Hematopoietic multipotent progenitor cell treated with erythropoietin and hydrocortisone succinate and interleukin-3 and kit ligand, for 4 days (in vitro differentiated cells): ENCODE measurements around the gene CLEC11A.
"Not testable (repeated sequence)": the region's sequence is repeated elsewhere in the genome, so short reads cannot be mapped to it uniquely, and the experiment has no call there.

Experiments used
- DNase-seq: peaks from one replicate; pipeline ENCODE4 v3.0.0-alpha.2; 2015

Gene CLEC11A

DNA sequence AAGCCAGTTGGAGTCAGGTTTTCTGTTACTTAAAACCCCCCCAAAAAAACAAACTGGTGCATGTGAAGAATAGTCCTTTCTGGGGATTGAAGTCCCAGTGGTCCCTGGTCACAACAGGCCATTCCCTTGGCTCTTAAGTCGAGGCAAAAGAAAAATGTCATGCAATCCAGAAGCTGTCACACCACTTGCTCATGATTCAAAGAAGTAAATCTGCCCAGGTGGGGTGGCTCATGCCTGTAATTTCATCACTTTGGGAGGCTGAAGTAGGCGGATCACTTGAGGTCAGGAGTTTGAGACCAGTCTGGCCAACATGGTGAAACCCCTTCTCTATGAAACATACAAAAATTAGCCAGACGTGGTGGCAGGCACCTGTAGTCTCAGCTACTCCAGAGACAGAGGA, 38.3 kb downstream of the CLEC11A start:
- DNase-seq, result not testable (repeated sequence)

DNA sequence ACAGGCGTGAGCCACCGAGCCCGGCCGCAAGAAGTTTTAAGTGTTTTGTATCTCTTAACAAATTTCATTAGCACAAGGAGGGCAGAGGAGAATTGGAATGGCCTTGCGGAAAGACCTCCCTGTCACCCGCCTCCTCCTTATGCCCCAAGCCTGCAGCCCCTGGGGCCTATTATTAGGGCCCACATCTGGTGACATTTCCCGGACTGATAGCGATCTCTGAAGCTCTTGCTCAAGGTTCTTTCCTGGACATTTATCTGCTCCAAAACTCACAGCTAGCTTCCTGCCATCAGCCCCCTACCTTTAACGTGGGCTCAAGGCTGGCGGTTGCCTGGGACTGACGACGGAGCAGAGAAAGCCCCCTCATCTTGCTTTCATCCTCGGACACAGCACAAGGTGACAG, 40.4 kb downstream of the CLEC11A start:
- not testable (repeated sequence) for DNase-seq

DNA sequence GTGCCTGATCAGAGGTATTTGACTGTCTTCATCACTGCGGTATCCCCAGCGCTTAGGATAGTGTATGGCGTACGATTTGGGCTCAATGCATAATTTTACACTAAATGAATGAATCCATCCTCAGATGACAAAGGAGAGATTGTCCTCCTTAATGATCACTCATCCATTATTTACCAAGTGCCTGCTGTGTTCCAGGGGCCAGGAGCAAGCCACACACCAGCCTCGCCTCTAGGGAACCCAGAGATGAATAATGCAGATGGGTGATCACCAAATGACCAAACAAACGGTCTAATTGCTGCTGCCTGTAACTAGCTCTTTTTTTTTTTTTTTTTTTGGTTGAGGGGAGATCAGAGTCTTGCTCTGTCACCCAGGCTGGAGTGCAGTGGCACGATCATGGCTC, 41.2 kb downstream of the CLEC11A start:
- DNase-seq, result no peak

DNA sequence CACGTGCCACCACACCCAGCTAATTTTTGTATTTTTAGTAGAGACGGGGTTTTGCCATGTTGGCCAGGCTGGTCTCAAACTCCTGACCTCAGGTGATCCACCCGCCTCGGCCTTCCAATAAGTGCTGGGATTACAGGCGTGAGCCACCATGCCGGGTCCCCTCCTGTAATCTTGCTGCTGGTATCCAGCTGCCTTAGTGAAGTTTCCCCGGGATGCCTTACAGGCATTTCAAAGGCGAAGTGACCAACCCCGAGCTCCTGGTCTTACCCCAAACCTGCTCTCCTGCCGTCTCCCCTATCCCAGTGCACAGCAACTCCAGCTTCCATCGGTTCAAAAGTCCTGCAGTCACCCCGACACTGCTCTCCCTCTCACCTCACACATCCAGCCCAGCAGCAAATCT, 43.6 kb downstream of the CLEC11A start:
- DNase-seq, result not testable (repeated sequence)

DNA sequence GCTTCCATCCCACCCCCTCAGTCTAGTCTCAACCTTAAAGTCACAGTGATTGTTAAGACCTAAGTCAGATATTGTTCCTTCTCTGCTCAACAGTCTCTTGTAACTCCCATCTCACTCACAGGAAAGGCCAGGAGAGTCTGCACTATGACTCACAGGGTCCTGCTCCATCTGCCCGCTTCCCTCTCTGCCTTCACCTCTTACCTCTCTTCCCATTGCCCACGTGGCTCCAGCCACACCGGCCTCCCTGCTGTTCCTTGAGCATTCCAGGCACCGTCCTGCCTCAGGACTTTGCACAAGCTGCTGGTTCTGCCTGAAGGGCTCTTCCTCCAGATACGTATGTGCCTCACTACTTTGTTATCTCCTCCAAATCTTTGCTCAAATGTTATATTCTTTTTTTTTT, 44.1 kb downstream of the CLEC11A start:
- not testable (repeated sequence) for DNase-seq

DNA sequence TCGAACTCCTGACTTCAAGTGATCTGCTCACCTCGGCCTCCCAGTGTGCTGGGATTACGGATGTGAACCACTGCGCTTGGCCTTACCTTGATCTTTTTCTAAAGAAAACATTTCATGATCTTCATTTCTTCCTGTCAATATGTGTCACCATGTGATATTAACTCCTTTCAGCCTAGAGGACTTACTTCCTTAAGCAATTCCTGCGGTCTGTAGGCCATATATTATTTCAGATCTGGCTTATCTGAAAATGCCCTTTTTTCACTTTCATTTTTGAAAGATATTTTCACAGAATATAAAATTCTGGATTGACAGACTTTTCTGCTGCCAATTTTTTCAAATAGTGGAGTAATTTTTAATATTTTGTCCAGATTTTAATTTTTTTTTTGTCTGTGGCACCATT, 45.1 kb downstream of the CLEC11A start:
- peak; percentile 47 for DNase-seq

DNA sequence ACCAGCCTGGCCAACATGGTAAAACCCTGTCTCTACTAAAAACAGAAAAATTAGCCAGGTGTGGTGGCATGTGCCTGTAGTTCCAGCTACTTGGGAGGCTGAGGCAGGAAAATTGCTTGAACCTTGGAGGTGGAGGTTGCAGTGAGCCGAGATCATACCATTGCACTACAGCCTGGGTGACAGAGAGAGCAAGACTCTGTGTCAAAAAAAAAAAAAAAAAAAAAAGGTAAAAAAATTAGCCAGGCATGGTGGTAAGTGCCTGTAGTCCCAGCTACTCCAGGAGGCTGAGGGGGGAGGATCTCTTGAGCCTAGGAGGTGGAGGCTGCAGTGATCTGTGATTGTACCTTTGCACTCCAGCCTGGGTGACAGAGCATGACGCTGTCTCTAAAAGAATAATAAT, 47.0 kb downstream of the CLEC11A start, which contains the start of gene GPR32:
TSS of gene GPR32 (plus strand) at position 301 of the 400 bp plus-strand sequence. CDS start 137 bp downstream, outside the sequence.
- DNase-seq, result not testable (repeated sequence)

DNA sequence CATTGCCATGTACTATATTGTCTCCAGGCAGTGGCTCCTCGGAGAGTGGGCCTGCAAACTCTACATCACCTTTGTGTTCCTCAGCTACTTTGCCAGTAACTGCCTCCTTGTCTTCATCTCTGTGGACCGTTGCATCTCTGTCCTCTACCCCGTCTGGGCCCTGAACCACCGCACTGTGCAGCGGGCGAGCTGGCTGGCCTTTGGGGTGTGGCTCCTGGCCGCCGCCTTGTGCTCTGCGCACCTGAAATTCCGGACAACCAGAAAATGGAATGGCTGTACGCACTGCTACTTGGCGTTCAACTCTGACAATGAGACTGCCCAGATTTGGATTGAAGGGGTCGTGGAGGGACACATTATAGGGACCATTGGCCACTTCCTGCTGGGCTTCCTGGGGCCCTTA, 47.7 kb downstream of the CLEC11A start:
- DNase-seq, result no peak

DNA sequence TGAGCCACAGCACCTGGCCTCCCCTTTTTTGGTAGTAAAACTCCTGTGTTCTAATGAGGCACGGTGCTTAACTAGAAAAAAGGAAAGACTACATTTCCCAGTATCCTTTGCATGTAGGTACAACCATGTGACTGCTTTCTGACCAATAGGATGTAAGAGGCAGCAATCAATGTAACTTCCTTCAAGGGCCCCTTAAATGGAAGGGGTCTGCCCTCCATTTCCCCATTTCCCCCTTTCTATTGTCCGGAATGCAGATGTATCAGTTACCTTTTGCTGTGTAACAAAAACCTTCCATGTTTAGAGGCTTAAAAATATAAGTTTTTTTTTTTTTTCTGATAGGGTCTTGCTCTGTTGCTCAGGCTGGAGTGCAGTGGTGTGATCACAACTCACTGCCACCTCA, 49.3 kb downstream of the CLEC11A start:
- DNase-seq, result peak; percentile 62

DNA sequence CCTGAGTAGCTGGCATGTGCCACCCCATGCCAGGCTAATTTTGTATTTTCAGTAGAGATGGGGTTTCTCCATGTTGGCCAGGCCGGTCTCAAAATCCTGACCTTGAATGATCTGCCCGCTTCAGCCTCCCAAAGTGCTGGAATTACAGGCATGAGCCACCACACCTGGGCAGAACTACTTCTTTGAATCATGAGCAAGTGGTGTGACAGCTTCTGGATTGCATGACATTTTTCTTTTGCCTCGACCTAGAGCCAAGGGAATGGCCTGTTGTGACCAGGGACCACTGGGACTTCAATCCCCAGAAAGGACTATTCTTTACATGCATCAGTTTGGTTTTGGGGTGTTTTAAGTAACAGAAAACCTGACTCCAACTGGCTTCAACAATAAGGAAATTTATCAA, 49.7 kb downstream of the CLEC11A start:
- DNase-seq, result not testable (repeated sequence)

DNA sequence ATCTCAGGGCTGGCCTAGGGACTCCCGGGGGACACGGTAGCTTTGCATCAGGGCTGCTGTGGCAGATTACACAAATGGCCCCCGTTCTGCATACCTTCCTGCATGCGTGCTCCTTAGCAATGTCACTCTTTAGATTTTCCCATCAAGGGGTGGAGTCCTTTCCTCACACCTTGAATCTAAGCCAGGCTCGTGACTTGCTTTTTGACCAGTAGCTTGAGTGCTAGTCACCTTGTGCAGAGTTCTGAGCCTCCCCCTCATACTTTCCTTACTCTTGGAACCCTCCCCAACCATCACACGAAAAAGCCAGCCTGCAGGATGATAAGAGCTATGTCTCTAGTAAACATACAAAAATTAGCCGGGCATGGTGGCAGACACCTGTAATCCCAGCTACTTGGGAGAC, 50.3 kb downstream of the CLEC11A start:
- not testable (repeated sequence) for DNase-seq
